Measurements from ENCODE around the gene COLEC11.

DNA sequence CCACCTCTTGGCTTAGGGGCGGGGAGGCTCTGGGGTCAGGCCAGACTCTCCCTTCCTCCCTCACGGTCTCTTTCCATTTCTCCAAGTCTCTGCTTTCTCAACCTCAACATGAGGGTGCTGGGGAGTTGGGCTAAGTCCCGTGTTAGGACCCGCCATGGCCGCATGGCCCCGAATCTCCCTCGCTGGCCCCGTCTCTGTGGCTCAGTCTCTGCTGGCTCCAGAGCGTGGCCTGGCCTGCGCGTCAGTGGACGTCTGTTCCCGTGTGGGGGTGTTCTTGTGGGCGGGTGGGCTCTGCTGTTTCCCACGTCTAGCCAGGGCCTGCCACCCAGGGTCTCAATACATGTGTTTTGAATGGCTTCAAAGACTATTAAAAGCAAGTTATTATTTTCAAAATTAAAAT is 75.5 kb downstream of the COLEC11 start:
- TF ChIP-seq CTCF (IDR thresholded peaks at IDR 0.05 in 2 of 3, conservative IDR thresholded peaks at IDR 0.05 in 1 of 3; ENCODE audit: control insufficient read depth in 2 of 3, extremely low read depth in 1 of 3, insufficient read depth in 1 of 3, low read depth in 3 of 3, low read length in 3 of 3) (no peak), RFX5 (IDR thresholded peaks at IDR 0.05; ENCODE audit: low read depth, low read length) (no peak), RAD21 (IDR thresholded peaks at IDR 0.05; ENCODE audit: insufficient read depth, low read depth, low read length) (no peak), MLLT1 (IDR thresholded peaks at IDR 0.05) (no peak), RCOR1 (conservative IDR thresholded peaks at IDR 0.05; ENCODE audit: low read depth, low read length) (no peak), EGR1 (IDR thresholded peaks at IDR 0.05; ENCODE audit: borderline replicate concordance in 1 of 2, low read depth in 2 of 2, low read length in 2 of 2) (no peak), NFIC (IDR thresholded peaks at IDR 0.05; ENCODE audit: low read depth, low read length) (no peak), SRF (IDR thresholded peaks at IDR 0.05; ENCODE audit: low read depth in 2 of 2, low read length in 2 of 2) (no peak), SMC3 (IDR thresholded peaks at IDR 0.05; ENCODE audit: borderline replicate concordance, low read length) (no peak), NFYB (IDR thresholded peaks at IDR 0.05; ENCODE audit: insufficient read depth, low read depth, low read length) (no peak), NR2C2 (IDR thresholded peaks at IDR 0.05; ENCODE audit: borderline replicate concordance, control insufficient read depth, insufficient read length, low read depth) (no peak), BRCA1 (IDR thresholded peaks at IDR 0.05; ENCODE audit: low read depth, low read length) (no peak)
- TF ChIP-seq, protein P1, sequence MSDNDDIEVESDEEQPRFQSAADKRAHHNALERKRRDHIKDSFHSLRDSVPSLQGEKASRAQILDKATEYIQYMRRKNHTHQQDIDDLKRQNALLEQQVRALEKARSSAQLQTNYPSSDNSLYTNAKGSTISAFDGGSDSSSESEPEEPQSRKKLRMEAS (IDR thresholded peaks at IDR 0.05; ENCODE audit: low read depth, low read length), result no peak
- TF ChIP-seq, protein P2, sequence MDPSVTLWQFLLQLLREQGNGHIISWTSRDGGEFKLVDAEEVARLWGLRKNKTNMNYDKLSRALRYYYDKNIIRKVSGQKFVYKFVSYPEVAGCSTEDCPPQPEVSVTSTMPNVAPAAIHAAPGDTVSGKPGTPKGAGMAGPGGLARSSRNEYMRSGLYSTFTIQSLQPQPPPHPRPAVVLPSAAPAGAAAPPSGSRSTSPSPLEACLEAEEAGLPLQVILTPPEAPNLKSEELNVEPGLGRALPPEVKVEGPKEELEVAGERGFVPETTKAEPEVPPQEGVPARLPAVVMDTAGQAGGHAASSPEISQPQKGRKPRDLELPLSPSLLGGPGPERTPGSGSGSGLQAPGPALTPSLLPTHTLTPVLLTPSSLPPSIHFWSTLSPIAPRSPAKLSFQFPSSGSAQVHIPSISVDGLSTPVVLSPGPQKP (IDR thresholded peaks at IDR 0.05; ENCODE audit: low read depth, low read length), result no peak

Data from GM12878 (cell line).